ENCODE results near the gene EMC10. TPM values are rescaled to one million over a fixed set of nuclear protein-coding genes. Genes with fewer than 3 reads are reported as not detected.

EMC10 gene
- total and polyA plus RNA-seq, 4 donors = 17.1 to 132 (median 40.5) TPM

- no peak overlapping the region for H3K9ac ChIP-seq (ENCODE audit: low read depth in 1 of 2, low read length in 2 of 2)
- no peaks in the 10 kb centered on the region for H3K9me3 ChIP-seq (ENCODE audit: control insufficient read depth in 4 of 4, low read length in 3 of 4)
- peaks cover 0 to 2% (median 0%) of the 10 kb centered on the region in 4 donors for H3K27me3 ChIP-seq (ENCODE audit: control insufficient read depth in 4 of 4, insufficient read depth in 4 of 4, low read length in 3 of 4)
- DNase-seq (ENCODE audit: low spot score) = no peak
- H3K36me3 ChIP-seq (ENCODE audit: control insufficient read depth in 4 of 4, insufficient read depth in 3 of 4, low read depth in 1 of 4, low read length in 3 of 4) = no peaks in the 10 kb centered on the region
- no peaks in the 10 kb centered on the region for H3K4me1 ChIP-seq (ENCODE audit: control insufficient read depth in 4 of 4, insufficient read depth in 4 of 4, low read length in 3 of 4)
- 32% methylated on average over 50 of the region's 50 CpGs for WGBS
- TF ChIP-seq RXRA (IDR thresholded peaks at IDR 0.05) = no peak
- no peak for TF ChIP-seq FOXA2 (IDR thresholded peaks at IDR 0.05)
- no peak for TF ChIP-seq HNF4A (conservative IDR thresholded peaks at IDR 0.05)
- no peak for TF ChIP-seq GABPA (IDR thresholded peaks at IDR 0.05 in 1 of 2, conservative IDR thresholded peaks at IDR 0.05 in 1 of 2)
- no peak for TF ChIP-seq NR2F2 (IDR thresholded peaks at IDR 0.05)
- TF ChIP-seq EGR1 (IDR thresholded peaks at IDR 0.05; ENCODE audit: low read depth in 2 of 2) = no peak
- no peak overlapping the region for H3K27ac ChIP-seq (ENCODE audit: low read depth in 1 of 2, low read length in 2 of 2)
- H3K4me3 ChIP-seq (ENCODE audit: low read depth in 1 of 3, low read length in 3 of 3) = no peak overlapping the region
Observed at GRCh38 chr19:50458396-50459066, 17.8 kb upstream of the EMC10 start.

- Histone ChIP-seq H3K27ac (ENCODE audit: low read depth in 1 of 2, low read length in 2 of 2) (no peak overlapping the region), H3K36me3 (ENCODE audit: control insufficient read depth in 4 of 4, insufficient read depth in 3 of 4, low read depth in 1 of 4, low read length in 3 of 4) (no peaks in the 10 kb centered on the region), H3K27me3 (ENCODE audit: control insufficient read depth in 4 of 4, insufficient read depth in 4 of 4, low read length in 3 of 4) (peaks cover 0 to 2% (median 0%) of the 10 kb centered on the region in 4 donors), H3K9ac (ENCODE audit: low read depth in 1 of 2, low read length in 2 of 2) (no peak overlapping the region), H3K9me3 (ENCODE audit: control insufficient read depth in 4 of 4, low read length in 3 of 4) (no peaks in the 10 kb centered on the region), H3K4me3 (ENCODE audit: low read depth in 1 of 3, low read length in 3 of 3) (no peak overlapping the region), H3K4me1 (ENCODE audit: control insufficient read depth in 4 of 4, insufficient read depth in 4 of 4, low read length in 3 of 4) (no peaks in the 10 kb centered on the region)
- TF ChIP-seq YY1 (IDR thresholded peaks at IDR 0.05) (no peak), SP1 (IDR thresholded peaks at IDR 0.05) (no peak), MAX (IDR thresholded peaks at IDR 0.05) (no peak), REST (IDR thresholded peaks at IDR 0.05) (no peak), HNF4G (IDR thresholded peaks at IDR 0.05) (no peak), GABPA (IDR thresholded peaks at IDR 0.05 in 1 of 2, conservative IDR thresholded peaks at IDR 0.05 in 1 of 2) (no peak), RAD21 (IDR thresholded peaks at IDR 0.05) (no peak), CTCF (IDR thresholded peaks at IDR 0.05; ENCODE audit: low read depth, low read length, missing input control) (no peak), HNF4A (conservative IDR thresholded peaks at IDR 0.05) (no peak), EGR1 (IDR thresholded peaks at IDR 0.05; ENCODE audit: low read depth in 2 of 2) (no peak), ZBTB33 (IDR thresholded peaks at IDR 0.05) (no peak), TAF1 (conservative IDR thresholded peaks at IDR 0.05) (no peak), RXRA (IDR thresholded peaks at IDR 0.05) (no peak), FOXA1 (IDR thresholded peaks at IDR 0.05) (no peak), ATF3 (IDR thresholded peaks at IDR 0.05) (no peak), FOXA2 (IDR thresholded peaks at IDR 0.05) (no peak), JUND (IDR thresholded peaks at IDR 0.05) (no peak), NR2F2 (IDR thresholded peaks at IDR 0.05) (no peak)
- no peak for DNase-seq (ENCODE audit: low spot score)
- 50% methylated on average over 32 of the region's 32 CpGs for WGBS
Observed at GRCh38 chr19:50459067-50459456, 17.2 kb upstream of the EMC10 start.
